C4-2B (cell line): ENCODE data around the gene PLPP2.

ENCODE experiments used
- H3K27ac ChIP-seq: fragments of 450-650 bp; 2 replicates; pipeline ENCODE4 v1.5.1; 2017
- ZFX ChIP-seq: fragments of 450-650 bp; IDR thresholded peaks from 2 replicates; pipeline ENCODE4 v1.6.1; 2017
- TF ChIP-seq, protein P1 (sequence below): fragments of 450-650 bp; conservative IDR thresholded peaks from 2 replicates; pipeline ENCODE4 v1.5.1; 2017; ENCODE audit warnings: mild to moderate bottlenecking

PLPP2 gene

DNA sequence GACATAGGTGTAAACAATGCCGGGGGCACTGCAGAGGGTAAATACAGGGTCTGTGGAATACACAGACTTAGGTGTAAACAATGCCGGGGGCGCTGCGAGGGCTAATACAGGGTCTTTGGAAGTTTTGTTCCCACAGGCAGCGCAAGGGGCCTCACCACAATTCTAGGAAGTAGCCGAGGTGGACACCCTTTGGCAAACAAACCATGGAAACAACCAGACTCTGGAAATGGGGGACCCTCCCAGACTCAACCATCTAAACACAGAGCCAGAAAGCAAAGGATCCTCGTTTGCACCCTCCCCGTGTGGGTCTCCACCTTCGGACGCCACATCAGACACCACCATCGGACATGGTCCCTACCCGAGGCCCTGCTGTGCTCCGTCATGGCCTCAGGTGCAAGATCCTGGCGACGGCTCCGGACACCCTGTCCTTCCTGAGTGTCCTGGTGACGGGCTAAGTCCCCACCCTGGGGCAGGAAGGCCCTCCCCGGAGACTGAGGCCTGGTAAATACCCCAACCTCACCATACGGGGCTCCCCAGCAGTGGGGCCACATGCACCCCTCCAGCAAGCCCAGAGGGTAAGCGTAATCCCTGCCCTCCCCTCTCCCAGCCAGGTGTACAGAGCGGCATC, 16.7 kb upstream of the PLPP2 start:
- H3K27ac ChIP-seq = no peak overlapping the region
- no peak for TF ChIP-seq ZFX
- TF ChIP-seq, protein P1, sequence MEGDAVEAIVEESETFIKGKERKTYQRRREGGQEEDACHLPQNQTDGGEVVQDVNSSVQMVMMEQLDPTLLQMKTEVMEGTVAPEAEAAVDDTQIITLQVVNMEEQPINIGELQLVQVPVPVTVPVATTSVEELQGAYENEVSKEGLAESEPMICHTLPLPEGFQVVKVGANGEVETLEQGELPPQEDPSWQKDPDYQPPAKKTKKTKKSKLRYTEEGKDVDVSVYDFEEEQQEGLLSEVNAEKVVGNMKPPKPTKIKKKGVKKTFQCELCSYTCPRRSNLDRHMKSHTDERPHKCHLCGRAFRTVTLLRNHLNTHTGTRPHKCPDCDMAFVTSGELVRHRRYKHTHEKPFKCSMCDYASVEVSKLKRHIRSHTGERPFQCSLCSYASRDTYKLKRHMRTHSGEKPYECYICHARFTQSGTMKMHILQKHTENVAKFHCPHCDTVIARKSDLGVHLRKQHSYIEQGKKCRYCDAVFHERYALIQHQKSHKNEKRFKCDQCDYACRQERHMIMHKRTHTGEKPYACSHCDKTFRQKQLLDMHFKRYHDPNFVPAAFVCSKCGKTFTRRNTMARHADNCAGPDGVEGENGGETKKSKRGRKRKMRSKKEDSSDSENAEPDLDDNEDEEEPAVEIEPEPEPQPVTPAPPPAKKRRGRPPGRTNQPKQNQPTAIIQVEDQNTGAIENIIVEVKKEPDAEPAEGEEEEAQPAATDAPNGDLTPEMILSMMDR = no peak

DNA sequence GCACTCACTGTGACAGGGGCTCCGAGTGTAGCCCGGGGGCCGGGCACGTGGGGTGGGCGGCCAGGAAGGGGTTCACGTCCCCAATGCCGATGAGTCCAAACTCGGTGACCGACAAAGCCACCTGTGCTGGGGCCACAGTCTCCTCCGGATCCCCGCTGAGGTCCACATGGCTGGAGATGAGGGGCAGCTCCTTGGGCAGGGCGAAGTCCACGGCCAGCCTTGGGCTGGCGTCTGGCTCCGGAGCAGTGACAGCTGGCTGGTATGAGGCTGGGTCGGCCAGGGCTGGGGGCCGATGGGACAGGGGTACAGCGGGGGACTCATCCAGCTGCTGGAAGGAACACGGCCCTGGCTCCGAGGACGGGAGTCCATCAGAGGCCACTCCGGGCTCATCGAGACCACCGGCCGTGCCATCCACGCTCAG, 15.9 kb upstream of the PLPP2 start:
- TF ChIP-seq, protein P1 = no peak
- TF ChIP-seq ZFX = no peak
- no peak overlapping the region for H3K27ac ChIP-seq

- no peak overlapping the region for H3K27ac ChIP-seq
- TF ChIP-seq ZFX = no peak
- TF ChIP-seq, protein P1 = no peak
Measured at GRCh38 chr19:306151-306900, 15.1 kb upstream of the PLPP2 start.

DNA sequence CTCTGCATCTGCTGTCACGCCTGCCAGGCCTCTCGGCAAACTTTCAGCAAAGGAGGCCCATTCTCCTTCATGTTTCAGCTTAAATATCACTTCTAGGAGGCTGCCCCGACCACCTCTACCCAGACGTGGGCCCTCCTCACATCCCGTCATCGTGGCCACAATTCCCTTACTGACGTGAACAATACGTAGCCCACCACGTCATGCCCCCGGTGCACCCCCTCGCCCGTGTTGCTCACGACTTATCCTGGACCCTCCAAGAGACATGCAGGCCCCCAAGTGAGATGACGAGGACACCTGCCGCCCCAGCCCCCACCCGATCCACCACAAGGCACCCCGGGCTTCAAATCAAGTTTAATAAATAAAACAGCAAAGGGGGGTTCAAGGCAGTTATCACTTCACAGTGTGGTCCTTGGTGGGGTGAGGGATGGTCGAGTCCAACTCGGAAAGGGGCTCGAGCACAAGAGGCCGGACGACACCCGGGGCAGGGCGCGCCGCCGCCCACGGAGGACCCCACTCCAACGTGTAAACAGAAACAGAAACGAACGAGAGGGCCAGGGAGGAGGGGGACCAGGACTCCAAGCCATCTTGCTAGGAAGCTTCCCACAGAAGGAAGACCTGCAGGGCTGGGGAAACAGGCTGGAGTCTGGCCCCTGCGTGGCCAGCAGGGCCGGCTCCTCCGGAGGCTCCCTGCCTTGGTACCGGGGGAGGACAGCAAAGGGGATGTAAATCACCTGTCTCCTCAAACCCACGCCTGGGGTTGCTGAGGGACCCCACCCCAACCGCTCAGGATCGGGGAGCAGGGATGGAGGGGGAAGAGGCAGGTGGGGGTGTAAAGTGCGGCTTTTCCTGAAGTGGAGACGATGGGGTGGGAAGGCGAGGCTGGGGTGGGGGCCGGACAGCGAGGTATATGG, 14.3 kb upstream of the PLPP2 start:
- TF ChIP-seq, protein P1 = no peak
- TF ChIP-seq ZFX = no peak

DNA sequence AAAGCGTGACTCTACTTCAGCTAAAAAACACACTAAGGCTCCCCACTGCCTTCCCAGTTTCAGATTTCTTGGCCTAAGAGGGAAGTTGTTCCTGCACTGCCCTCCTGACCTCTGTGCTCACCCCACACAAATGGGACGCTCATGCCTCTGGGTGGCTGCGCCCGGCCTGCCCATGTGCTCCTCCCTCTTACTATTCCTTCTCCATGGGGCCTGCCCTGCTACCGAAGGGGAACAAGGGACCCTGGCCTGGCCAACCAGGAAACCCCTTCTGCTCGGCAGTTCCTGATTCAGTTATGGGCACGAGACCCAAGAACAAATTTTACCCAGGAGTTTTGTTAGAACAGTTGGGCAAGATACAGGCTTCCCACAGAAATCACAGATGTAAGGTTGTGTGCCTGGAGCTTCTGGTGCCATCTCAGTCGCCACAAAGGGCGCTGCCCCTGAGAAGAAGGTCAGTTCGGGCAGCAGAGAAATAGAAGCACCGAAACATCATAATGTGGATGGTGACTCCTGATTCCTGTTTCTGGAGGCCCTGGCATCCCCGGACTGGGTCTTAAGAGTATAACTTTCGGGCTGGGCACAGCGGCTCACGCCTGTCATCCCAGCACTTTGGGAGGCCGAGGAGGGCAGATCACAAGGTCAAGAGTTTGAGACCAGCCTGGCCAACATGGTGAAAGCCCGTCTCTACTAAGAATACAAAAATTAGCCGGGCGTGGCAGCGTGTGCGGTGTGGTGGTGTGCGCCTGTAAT, 5.4 kb upstream of the PLPP2 start:
- H3K27ac ChIP-seq = no peak overlapping the region
- TF ChIP-seq, protein P1 = no peak
- no peak for TF ChIP-seq ZFX

More for the DNA sequence above, 14.3 kb upstream of the PLPP2 start:
- no peak overlapping the region for H3K27ac ChIP-seq

GRCh38 chr19:295687-296370, 4.6 kb upstream of the PLPP2 start:
- H3K27ac ChIP-seq = no peak overlapping the region
- no peak for TF ChIP-seq ZFX
- TF ChIP-seq, protein P1 = no peak
